Coronary artery (tissue), 2 donors: ENCODE results near the gene KRT222.

ENCODE experiments used
- DNase-seq: peaks from one replicate; pipeline ENCODE4 v3.0.0-alpha.2; 2017; ENCODE audit warnings: low spot score
- H3K27ac ChIP-seq, 2 donors: fragments of 200-600 bp; sonication (generic); one replicate each; pipeline ENCODE4 v1.5.1; 2016 to 2019
- H3K4me3 ChIP-seq: fragments of 200-600 bp; sonication (generic); 2 replicates; pipeline ENCODE4 v1.5.1; 2016; ENCODE audit warnings: mild to moderate bottlenecking, moderate library complexity
- CTCF ChIP-seq: fragments of 200-600 bp; sonication (generic); IDR thresholded peaks from one replicate; pipeline ENCODE4 v1.5.1; 2019; ENCODE audit warnings: antibody characterized with exemption

Gene KRT222

GRCh38 chr17:40664582-40665333 is at the start of gene KRT222:
KRT222 (minus strand) TSS chr17:40665177; CDS start chr17:40665099, 78 bp downstream.
- Histone ChIP-seq H3K4me3 (peak within 1 kb of the TSS; percentile 54), H3K27ac (peak within 1 kb of the TSS in 1 of 2 donors; percentile 18)
- no peak for DNase-seq
- TF ChIP-seq CTCF, result no peak

- Histone ChIP-seq H3K27ac (no peak overlapping the region), H3K4me3 (no peak overlapping the region)
- TF ChIP-seq CTCF, result no peak
- no peak for DNase-seq
These were observed 49.5 kb upstream of the KRT222 start for GRCh38 chr17:40714473-40714872.

- no peak overlapping the region for H3K4me3 ChIP-seq
- H3K27ac ChIP-seq, result peak overlapping the region in 1 of 2 donors; percentile 67
- peak; percentile 77 for DNase-seq
- TF ChIP-seq CTCF, result no peak
These were observed 42.8 kb upstream of the KRT222 start for GRCh38 chr17:40707745-40708144.

- TF ChIP-seq CTCF, result no peak
- Histone ChIP-seq H3K4me3 (no peak overlapping the region), H3K27ac (no peak overlapping the region)
- DNase-seq, result no peak
These were observed 40.6 kb upstream of the KRT222 start for GRCh38 chr17:40705584-40705983.

- H3K27ac ChIP-seq, result no peak within 1 kb of the TSS
- no peak within 1 kb of the TSS for H3K4me3 ChIP-seq
- TF ChIP-seq CTCF, result no peak
- DNase-seq, result no peak
These were observed 38.7 kb upstream of the KRT222 start, which contains the start of gene KRT24 for GRCh38 chr17:40703652-40704051. KRT24 (minus strand) TSS chr17:40703752; CDS start chr17:40703693, 59 bp downstream.

- no peak for DNase-seq
- H3K27ac ChIP-seq, result no peak overlapping the region
- no peak for TF ChIP-seq CTCF
- no peak overlapping the region for H3K4me3 ChIP-seq
These were observed 37.3 kb upstream of the KRT222 start for GRCh38 chr17:40702271-40702670.

GRCh38 chr17:40699853-40700252 is 34.9 kb upstream of the KRT222 start:
- no peak for DNase-seq
- Histone ChIP-seq H3K27ac (no peak overlapping the region), H3K4me3 (no peak overlapping the region)
- no peak for TF ChIP-seq CTCF
